Esophagus squamous epithelium (tissue), 5 donors: ENCODE results near the gene ANKRD35. TPM values are rescaled to one million over a fixed set of nuclear protein-coding genes. Genes with fewer than 3 reads are reported as not detected.

Experiments used
- DNase-seq: peaks from one replicate; lab custom pipeline; 2025; lab: John Stamatoyannopoulos, UW
- H3K27ac ChIP-seq, 4 donors: fragments of 200-600 bp; sonication (generic); one replicate each; pipeline ENCODE4 v1.5.1; 2016 to 2019; ENCODE audit warnings: mild to moderate bottlenecking in 1 of 4
- H3K27me3 ChIP-seq, 4 donors: fragments of 200-600 bp; sonication (generic); 1 replicate in 3 of 4; 2 replicates in 1 of 4; pipeline versions ENCODE4 v1.5.1 to v1.6.0; 2017 to 2021; ENCODE audit warnings: antibody characterized with exemption in 1 of 4
- H3K36me3 ChIP-seq, 3 donors: fragments of 200-600 bp; sonication (generic); one replicate each; pipeline ENCODE4 v1.5.1; 2016 to 2019
- H3K4me1 ChIP-seq, 3 donors: fragments of 200-600 bp; sonication (generic); one replicate each; pipeline ENCODE4 v1.5.1; 2017 to 2019
- H3K4me3 ChIP-seq, 4 donors: fragments of 200-600 bp; sonication (generic); 1 replicate in 3 of 4; 2 replicates in 1 of 4; pipeline ENCODE4 v1.5.1; 2016 to 2019; ENCODE audit warnings: mild to moderate bottlenecking in 2 of 4, moderate library complexity in 1 of 4
- H3K9me3 ChIP-seq, 3 donors: fragments of 200-600 bp; sonication (generic); one replicate each; pipeline ENCODE4 v1.5.1; 2016 to 2019
- POLR2A ChIP-seq, 4 donors: fragments of 450-650 bp; IDR thresholded peaks; one replicate each; pipeline ENCODE4 v1.6.1; 2017; ENCODE audit warnings: antibody characterized with exemption in 4 of 4, mild to moderate bottlenecking in 4 of 4, moderate library complexity in 3 of 4
- WGBS, 2 donors: methylation state at CpG; one replicate each; pipeline ENCODE4 v1.1.5; 2018; 5-methylcytosine and 5-hydroxymethylcytosine counted together
- intact Hi-C: fragments of 100-400 bp; cut with DNase I; formaldehyde crosslinking; loops from one replicate; pipeline ENCODE4 v1.15.0; 2022
- total RNA-seq, 4 donors: library from RNA; depleted of rRNA; stranded (reverse); fragments of >200 nt; gene quantifications; one replicate each; pipeline ENCODE4 v1.1.0, GENCODE V29; 2016
- TF ChIP-seq, protein P1 (sequence below), 6 experiments: fragments of 450-650 bp in 4 of 6; fragments of 200-600 bp in 2 of 6; sonication (generic) in 2 of 6; IDR thresholded peaks; one replicate each; pipeline ENCODE4 v1.5.1; 2016 to 2019; ENCODE audit warnings: antibody characterized with exemption in 6 of 6, mild to moderate bottlenecking in 4 of 6, moderate library complexity in 4 of 6
- donor health status: DM: yes; HTN: yes; CAD: no.

ANKRD35 gene
- total RNA-seq, 4 donors from 2014 or later, result 9.0 to 22.4 (median 10.9) TPM

GRCh38 chr1:145828367-145829026 is 57.2 kb downstream of the ANKRD35 start:
- Histone ChIP-seq H3K36me3 (peaks cover 16 to 77% (median 41%) of the 10 kb centered on the region in 3 donors), H3K4me1 (peaks cover 0 to 24% (median 11%) of the 10 kb centered on the region in 3 donors), H3K27ac (no peak overlapping the region), H3K4me3 (no peak overlapping the region), H3K27me3 (no peaks in the 10 kb centered on the region), H3K9me3 (no peaks in the 10 kb centered on the region)
- TF ChIP-seq, protein P1, sequence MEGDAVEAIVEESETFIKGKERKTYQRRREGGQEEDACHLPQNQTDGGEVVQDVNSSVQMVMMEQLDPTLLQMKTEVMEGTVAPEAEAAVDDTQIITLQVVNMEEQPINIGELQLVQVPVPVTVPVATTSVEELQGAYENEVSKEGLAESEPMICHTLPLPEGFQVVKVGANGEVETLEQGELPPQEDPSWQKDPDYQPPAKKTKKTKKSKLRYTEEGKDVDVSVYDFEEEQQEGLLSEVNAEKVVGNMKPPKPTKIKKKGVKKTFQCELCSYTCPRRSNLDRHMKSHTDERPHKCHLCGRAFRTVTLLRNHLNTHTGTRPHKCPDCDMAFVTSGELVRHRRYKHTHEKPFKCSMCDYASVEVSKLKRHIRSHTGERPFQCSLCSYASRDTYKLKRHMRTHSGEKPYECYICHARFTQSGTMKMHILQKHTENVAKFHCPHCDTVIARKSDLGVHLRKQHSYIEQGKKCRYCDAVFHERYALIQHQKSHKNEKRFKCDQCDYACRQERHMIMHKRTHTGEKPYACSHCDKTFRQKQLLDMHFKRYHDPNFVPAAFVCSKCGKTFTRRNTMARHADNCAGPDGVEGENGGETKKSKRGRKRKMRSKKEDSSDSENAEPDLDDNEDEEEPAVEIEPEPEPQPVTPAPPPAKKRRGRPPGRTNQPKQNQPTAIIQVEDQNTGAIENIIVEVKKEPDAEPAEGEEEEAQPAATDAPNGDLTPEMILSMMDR (IDR thresholded peaks at IDR 0.05), result no peak
- no peak for TF ChIP-seq POLR2A (IDR thresholded peaks at IDR 0.05)
- intact Hi-C loops, result no loop called here
- no peak for DNase-seq

GRCh38 chr1:145827966-145828365 is 57.7 kb downstream of the ANKRD35 start:
- H3K36me3 ChIP-seq, result peaks cover 16 to 72% (median 36%) of the 10 kb centered on the region in 3 donors

GRCh38 chr1:145826030-145826429 is 59.6 kb downstream of the ANKRD35 start:
- H3K4me3 ChIP-seq, result no peak overlapping the region

More at GRCh38 chr1:145827966-145828365, 57.7 kb downstream of the ANKRD35 start:
- no peaks in the 10 kb centered on the region for H3K27me3 ChIP-seq
- no peak overlapping the region for H3K4me3 ChIP-seq
- peaks cover 0 to 24% (median 11%) of the 10 kb centered on the region in 3 donors for H3K4me1 ChIP-seq
- H3K9me3 ChIP-seq, result no peaks in the 10 kb centered on the region
- intact Hi-C loops, result no loop called here
- H3K27ac ChIP-seq, result no peak overlapping the region
- TF ChIP-seq POLR2A (IDR thresholded peaks at IDR 0.05), result no peak
- TF ChIP-seq, protein P1 (IDR thresholded peaks at IDR 0.05), result no peak
- no peak for DNase-seq

DNA sequence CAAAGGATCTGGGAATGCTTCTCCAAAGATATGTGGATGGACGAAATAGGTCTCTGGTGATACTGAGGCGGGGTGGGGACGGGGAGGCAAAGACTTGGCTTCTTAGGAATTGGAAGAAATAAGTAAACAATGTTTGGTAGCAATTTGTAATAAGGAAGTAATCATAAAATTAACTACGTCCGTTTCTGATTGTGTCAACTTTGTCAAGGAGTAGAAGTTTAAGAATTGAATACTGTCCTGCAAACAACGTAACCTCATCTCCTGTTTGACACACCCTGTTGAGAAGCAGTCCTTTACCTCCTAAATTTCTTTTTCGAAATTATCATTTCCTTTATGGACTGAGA is 61.2 kb downstream of the ANKRD35 start:
- no peak for TF ChIP-seq POLR2A (IDR thresholded peaks at IDR 0.05)
- TF ChIP-seq, protein P1 (IDR thresholded peaks at IDR 0.05), result no peak
- Histone ChIP-seq H3K9me3 (no peaks in the 10 kb centered on the region), H3K36me3 (peaks cover 16 to 37% (median 26%) of the 10 kb centered on the region in 3 donors), H3K27ac (peak overlapping the region; percentile 89 to 97 (median 92)), H3K4me1 (peaks cover 0 to 27% (median 11%) of the 10 kb centered on the region in 3 donors), H3K4me3 (peak overlapping the region; percentile 58 to 95 (median 72)), H3K27me3 (no peaks in the 10 kb centered on the region)
- DNase-seq, result no peak
- 0 to 1% methylated on average over 7 of the region's 7 CpGs for WGBS, 2 donors
- intact Hi-C loops, result no loop called here

More at GRCh38 chr1:145826030-145826429, 59.6 kb downstream of the ANKRD35 start:
- H3K9me3 ChIP-seq, result no peaks in the 10 kb centered on the region
- TF ChIP-seq, protein P1 (IDR thresholded peaks at IDR 0.05), result no peak
- no peak for TF ChIP-seq POLR2A (IDR thresholded peaks at IDR 0.05)
- peaks cover 0 to 27% (median 11%) of the 10 kb centered on the region in 3 donors for H3K4me1 ChIP-seq
- H3K27ac ChIP-seq, result no peak overlapping the region
- WGBS, 2 donors, result 90 to 93% methylated on average over 2 of the region's 2 CpGs
- no peak for DNase-seq
- peaks cover 16 to 53% (median 35%) of the 10 kb centered on the region in 3 donors for H3K36me3 ChIP-seq
- no peaks in the 10 kb centered on the region for H3K27me3 ChIP-seq
- intact Hi-C loops, result no loop called here
